ENCODE data around the gene KRTAP4-1.

DNA sequence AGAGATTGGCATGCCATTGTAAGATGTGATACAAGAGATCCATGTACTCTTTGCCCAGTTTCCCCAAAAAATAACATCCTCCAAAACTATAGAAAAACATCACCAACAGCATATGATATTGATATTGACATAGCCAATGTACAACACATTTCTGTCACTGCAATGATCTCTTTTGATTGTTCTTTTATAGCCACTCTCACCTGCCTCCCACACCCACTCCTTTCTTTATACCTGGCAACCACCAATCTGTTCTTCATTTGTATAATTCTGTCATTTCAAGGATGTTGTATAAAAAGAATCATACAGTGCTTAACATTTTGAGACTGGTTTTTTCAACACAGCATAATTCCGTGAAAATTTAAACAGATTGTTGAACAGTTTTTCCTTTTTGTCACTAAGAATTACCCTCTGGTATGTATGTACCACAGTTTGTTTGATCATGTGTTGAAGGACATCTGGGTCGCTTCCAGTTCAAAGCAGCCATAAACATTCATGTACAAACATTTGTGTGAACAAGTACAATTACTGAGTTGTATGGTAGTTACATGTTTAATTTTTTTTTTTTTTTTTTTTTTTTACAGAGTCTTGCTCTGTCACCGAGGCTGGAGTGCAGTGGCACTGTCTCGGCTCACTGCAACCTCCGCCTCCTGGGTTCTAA, 14.8 kb upstream of the KRTAP4-1 start:
- TF ChIP-seq POLR2AphosphoS5 (IDR thresholded peaks at IDR 0.05; ENCODE audit: low read depth, low read length) (no peak), TAF1 (IDR thresholded peaks at IDR 0.05; ENCODE audit: borderline replicate concordance, insufficient read depth, low read length) (no peak)

Data from PFSK-1 (cell line).